ENCODE results near the gene FOXP1. TPM values are rescaled to one million over a fixed set of nuclear protein-coding genes. Genes with fewer than 3 reads are reported as not detected.

The FOXP1 gene
- total RNA-seq, 2 experiments from 2014 or later: 144 to 152 TPM

DNA sequence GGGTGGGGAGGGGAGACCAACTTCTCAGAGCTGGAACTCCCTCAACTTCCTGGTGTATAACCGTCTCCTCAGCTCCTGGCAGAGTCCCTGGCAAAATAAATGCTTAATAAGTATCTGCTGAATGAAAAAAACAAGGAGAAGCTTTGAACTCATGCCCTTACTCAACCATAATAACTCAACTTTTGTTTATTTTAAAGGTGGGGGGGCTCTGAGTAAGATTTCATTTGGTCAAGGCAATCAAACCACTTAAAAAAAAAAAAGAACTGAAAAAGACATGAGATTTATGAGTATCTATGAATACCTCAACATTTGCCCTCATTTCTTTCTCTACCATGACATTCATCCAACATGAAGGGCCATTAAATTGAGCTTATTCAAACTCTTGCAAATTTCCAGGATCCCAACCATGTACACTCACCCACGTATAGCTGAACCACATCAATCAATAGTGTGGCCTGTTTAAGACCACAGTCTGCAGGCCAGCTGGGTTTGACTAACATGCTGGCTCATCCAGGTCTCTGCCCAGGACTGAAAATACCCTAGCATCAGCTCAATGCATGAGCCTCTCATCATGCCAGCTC lies 157.9 kb downstream of the FOXP1 start:
- CTCF ChIA-PET: interaction anchor here (1.3 kb wide), 1 partner anchor 18 kb away, joined by 3 read pairs; no protein-coding TSS in a partner anchor
- POLR2A ChIA-PET: interaction anchor here (0.6 to 0.7 kb wide), 2 partner anchors 39 to 116 kb away, joined by 3 read pairs; no protein-coding TSS in a partner anchor

- ChIA-PET POLR2A (interaction anchor here (0.5 kb wide), 1 partner anchor 10 kb away, joined by 6 read pairs; no protein-coding TSS in a partner anchor), CTCF (no interaction called here)
Measured at GRCh38 chr3:71423151-71423906, 160.2 kb downstream of the FOXP1 start.

- ChIA-PET CTCF (no interaction called here), POLR2A (interaction anchor here (1.1 to 1.2 kb wide), 3 partner anchors 38 to 160 kb away, joined by 3 to 9 read pairs (median 4); no protein-coding TSS in a partner anchor)
Measured at GRCh38 chr3:71421820-71422566, 161.5 kb downstream of the FOXP1 start.

DNA sequence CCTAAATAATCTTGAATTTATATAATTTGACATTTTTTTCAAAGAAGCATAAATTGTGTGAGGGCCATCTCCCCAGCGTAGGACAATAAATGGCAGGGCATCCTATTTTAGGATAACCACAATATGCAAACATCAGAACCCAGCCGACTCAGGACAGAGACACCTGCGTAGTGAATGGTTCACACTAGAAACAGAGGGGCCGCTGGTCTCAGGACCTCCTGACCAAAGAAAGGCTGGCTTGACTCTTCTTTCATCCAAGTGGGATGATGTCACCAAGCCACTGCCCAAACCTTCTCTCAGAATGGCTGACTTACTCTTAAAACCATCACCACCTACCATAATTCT lies 162.1 kb downstream of the FOXP1 start:
- ChIA-PET CTCF (no interaction called here), POLR2A (interaction anchor here (1.1 to 1.2 kb wide), 3 partner anchors 37 to 161 kb away, joined by 3 to 9 read pairs (median 4); no protein-coding TSS in a partner anchor)

DNA sequence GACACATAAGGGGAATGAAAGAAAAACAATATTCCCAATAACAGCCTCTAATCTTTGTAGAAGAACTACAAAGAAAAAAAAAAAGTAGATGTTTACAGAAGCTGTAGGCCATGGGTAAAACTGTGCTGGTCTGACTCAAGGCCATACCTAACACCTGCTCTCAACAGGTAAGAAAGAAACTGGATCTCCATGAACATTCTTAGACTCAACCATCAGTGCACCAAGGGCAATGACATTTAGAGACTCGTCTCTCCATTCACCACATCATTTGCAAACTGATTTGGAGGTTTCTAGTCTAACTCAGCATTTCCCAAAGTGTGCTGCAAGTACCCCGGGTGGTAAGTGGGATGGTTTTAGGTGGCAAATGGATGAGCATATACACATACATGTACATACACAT lies 164.2 kb downstream of the FOXP1 start:
- ChIA-PET POLR2A (interaction anchor here (0.6 kb wide), 1 partner anchor 22 kb away, joined by 3 read pairs; no protein-coding TSS in a partner anchor), CTCF (no interaction called here)

- ChIA-PET POLR2A (no interaction called here), CTCF (interaction anchor here (1.0 to 1.2 kb wide), 2 partner anchors 13 to 58 kb away, joined by 3 to 4 read pairs; no protein-coding TSS in a partner anchor)
Measured at GRCh38 chr3:71417791-71418190, 165.7 kb downstream of the FOXP1 start.

- ChIA-PET CTCF (interaction anchor here (0.6 to 1.2 kb wide), 3 partner anchors 13 to 177 kb away, joined by 3 to 4 read pairs (median 3); no protein-coding TSS in a partner anchor), POLR2A (interaction anchor here (0.7 kb wide), 1 partner anchor 43 kb away, joined by 3 read pairs; no protein-coding TSS in a partner anchor)
Measured at GRCh38 chr3:71416876-71417275, 166.7 kb downstream of the FOXP1 start.

- CTCF ChIA-PET: interaction anchor here (0.6 kb wide), 1 partner anchor 1587 kb away, joined by 3 read pairs; no protein-coding TSS in a partner anchor
- POLR2A ChIA-PET: interaction anchor here (0.6 to 0.7 kb wide), 2 partner anchors 166 to 380 kb away, joined by 3 to 5 read pairs; no protein-coding TSS in a partner anchor
Measured at GRCh38 chr3:71415681-71416122, 167.8 kb downstream of the FOXP1 start.

GRCh38 chr3:71414189-71414927 lies 169.2 kb downstream of the FOXP1 start:
- ChIA-PET CTCF (interaction anchor here (0.6 kb wide), 1 partner anchor 68 kb away, joined by 3 read pairs; no protein-coding TSS in a partner anchor), POLR2A (no interaction called here)

GRCh38 chr3:71413572-71413971 lies 170.0 kb downstream of the FOXP1 start:
- ChIA-PET CTCF (no interaction called here), POLR2A (no interaction called here)

- POLR2A ChIA-PET: no interaction called here
- CTCF ChIA-PET: no interaction called here
Measured at GRCh38 chr3:71409352-71409751, 174.2 kb downstream of the FOXP1 start.

- ChIA-PET POLR2A (no interaction called here), CTCF (no interaction called here)
Measured at GRCh38 chr3:71408903-71409302, 174.6 kb downstream of the FOXP1 start.

GRCh38 chr3:71407823-71408222 lies 175.7 kb downstream of the FOXP1 start:
- CTCF ChIA-PET: no interaction called here
- POLR2A ChIA-PET: no interaction called here

DNA sequence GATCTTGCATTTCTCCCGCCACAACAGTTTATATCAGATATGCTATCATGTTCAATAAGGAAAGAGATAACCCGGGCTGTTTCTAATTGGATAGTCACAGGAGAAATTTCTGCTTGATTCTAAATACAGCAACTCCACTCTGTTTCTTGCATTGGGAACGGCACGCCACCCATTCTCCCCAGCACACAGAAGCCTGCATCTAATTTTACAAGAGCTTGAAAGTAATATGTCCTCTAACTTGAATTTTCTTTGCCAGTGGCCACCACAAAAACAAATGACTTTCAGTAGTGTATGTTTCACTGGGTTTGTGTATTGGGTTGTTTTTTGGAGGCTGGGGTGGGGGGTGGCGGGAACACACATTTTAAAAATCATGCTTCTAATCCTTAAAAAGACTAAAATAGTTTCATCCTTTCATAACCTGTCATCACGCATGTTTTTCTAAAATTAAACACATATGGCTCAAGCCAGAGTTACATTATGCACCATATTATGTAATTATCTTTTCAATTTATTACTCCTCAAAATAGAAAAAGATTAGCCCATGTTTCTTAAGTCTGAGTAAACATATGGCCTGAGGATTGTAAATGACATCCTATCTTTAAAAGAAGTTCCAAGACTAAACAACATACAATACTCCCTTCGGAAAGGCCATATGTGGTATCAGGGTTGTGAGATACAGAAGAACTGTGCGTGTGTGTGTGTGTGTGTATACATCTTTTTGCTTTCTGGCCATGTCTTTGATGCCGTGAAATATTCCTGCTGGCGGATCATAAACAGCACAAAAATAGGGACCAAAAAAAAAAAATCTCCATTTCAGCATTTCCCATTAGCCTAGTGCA lies 176.3 kb downstream of the FOXP1 start:
- ChIA-PET CTCF (no interaction called here), POLR2A (no interaction called here)

DNA sequence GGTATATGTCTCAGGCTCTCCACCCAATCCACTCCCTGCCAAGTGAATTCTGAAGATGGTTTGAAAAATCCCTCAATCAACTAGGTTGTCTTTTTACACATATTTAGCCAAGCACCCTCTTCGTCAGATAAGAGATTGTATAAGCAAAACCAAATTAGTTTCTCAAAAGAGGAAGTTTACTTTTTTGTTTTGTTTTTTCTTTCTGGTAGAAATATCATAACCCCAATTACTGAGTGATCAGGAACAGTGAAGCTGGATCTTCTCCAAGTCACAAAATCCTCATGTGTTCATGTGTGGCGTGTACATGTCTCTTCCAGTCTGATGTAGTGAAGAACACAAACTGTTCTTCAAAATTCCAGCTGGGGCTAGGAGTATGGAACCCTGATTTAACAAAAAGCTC lies 180.6 kb downstream of the FOXP1 start:
- ChIA-PET CTCF (interaction anchor here (0.6 kb wide), 1 partner anchor 108 kb away, joined by 4 read pairs; no protein-coding TSS in a partner anchor), POLR2A (no interaction called here)

DNA sequence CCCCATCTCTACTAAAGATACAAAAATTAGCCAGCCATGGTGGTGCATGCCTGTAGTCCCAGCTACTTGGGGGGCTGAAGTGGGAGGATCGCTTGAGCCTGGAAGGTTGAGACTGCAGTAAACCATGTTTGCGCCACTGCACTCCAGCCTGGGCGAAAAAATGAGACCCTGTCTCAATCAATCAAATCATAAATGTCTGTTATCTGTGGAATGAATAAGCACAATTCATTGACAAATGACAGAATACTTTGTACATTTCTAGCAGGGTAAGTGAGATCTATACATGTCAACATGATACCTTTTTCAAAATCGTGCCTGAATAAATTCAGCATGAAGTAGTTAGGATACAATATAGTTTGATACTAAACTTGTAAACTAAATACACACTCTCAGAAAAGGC lies 181.2 kb downstream of the FOXP1 start:
- ChIA-PET CTCF (no interaction called here), POLR2A (no interaction called here)

DNA sequence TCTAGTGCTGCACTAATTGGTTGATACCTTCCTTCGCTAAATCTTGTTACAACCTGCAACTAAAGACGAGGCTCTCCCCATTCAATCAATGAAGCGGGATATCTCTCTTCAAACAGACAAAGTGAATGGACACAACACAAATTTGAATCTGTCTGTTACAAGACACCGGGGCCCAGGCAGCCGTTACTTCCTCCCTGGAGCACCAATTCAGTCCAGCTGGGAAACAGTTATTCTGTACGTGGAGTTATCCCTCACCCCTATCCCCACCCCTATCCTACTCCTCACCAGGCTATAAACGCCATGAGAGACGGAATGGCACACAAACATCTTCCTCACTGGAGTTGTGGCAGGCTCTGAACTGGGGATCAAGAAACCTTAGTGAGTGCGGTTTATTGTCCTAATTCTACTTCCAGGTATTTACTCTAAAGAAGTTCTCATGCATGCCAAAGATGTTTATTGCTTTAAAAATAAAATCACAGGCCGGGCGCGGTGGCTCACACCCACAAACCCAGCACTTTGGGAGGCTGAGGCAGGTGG lies 181.8 kb downstream of the FOXP1 start:
- ChIA-PET POLR2A (no interaction called here), CTCF (no interaction called here)

DNA sequence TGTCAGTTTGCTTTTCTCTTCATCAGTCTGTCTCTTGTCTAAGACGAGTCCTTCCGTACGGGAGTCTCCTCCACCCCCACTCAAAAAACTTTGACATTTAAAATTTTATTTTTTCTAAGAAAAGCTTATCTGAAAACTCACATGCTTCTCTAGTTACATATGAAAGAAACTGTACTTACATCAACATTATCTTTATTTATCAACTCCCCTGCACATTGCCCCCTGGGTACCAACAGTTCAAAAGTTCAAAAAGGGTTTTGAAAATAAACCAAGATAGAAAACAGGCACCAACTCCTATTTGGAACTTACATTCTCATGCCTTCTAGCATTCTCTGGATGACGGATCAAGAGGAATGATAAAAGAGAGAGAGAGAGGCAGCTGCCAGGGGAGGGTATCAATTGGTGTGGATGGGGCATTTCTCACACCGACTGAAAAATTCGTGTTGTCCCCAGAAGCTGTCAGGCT lies 182.5 kb downstream of the FOXP1 start:
- POLR2A ChIA-PET: no interaction called here
- CTCF ChIA-PET: no interaction called here

All from activated CD8-positive, alpha-beta memory T cell treated with anti-CD3 and anti-CD28 coated beads for 36 hours (primary cell).